PFSK-1 (cell line): ENCODE results near the gene CCDC181.

Experiments used
- FOXP2 ChIP-seq: optimal IDR thresholded peaks from 2 replicates; pipeline ENCODE3; 2011; ENCODE audit warnings: borderline replicate concordance, control low read depth, inconsistent platforms; ENCODE audit not compliant: insufficient read depth; ENCODE audit errors: extremely low read length, extremely low read depth
- POLR2AphosphoS5 ChIP-seq: IDR thresholded peaks from 2 replicates; pipeline ENCODE4 v1.6.1; 2012; ENCODE audit warnings: low read depth, mild to moderate bottlenecking, control low read depth, low read length, moderate library complexity
- REST ChIP-seq, 2 experiments: IDR thresholded peaks; 2 replicates each; pipeline versions ENCODE4 v1.6.1 to v1.8.0; 2011 to 2012; ENCODE audit warnings: low read depth in 2 of 2, low read length in 2 of 2, control low read depth in 1 of 2, inconsistent platforms in 1 of 2, mild to moderate bottlenecking in 1 of 2, moderate library complexity in 1 of 2; ENCODE audit not compliant: insufficient read depth in 1 of 2
- SIN3A ChIP-seq: IDR thresholded peaks from 2 replicates; pipeline ENCODE4 v1.6.1; 2012; ENCODE audit warnings: mild to moderate bottlenecking, low read length, moderate library complexity, borderline replicate concordance; ENCODE audit not compliant: insufficient read depth
- TAF1 ChIP-seq: IDR thresholded peaks from 2 replicates; pipeline ENCODE4 v1.6.1; 2012; ENCODE audit warnings: low read length, control low read depth, borderline replicate concordance; ENCODE audit not compliant: insufficient read depth

CCDC181 gene

GRCh38 chr1:169348383-169349036 is 78.8 kb downstream of the CCDC181 start:
- TF ChIP-seq REST (IDR thresholded peaks at IDR 0.05; ENCODE audit: insufficient read depth in 1 of 2, low read depth in 2 of 2, low read length in 2 of 2) (no peak), FOXP2 (no peak), TAF1 (no peak), SIN3A (no peak), POLR2AphosphoS5 (no peak)

GRCh38 chr1:169347688-169348382 is 79.4 kb downstream of the CCDC181 start:
- TF ChIP-seq SIN3A (no peak), POLR2AphosphoS5 (no peak), FOXP2 (no peak), TAF1 (no peak)

- no peak for TF ChIP-seq FOXP2
- no peak for TF ChIP-seq POLR2AphosphoS5
- no peak for TF ChIP-seq SIN3A
- no peak for TF ChIP-seq TAF1
- TF ChIP-seq REST (IDR thresholded peaks at IDR 0.05; ENCODE audit: insufficient read depth in 1 of 2, low read depth in 2 of 2, low read length in 2 of 2), result no peak
Observed at GRCh38 chr1:169346036-169346589, 81.2 kb downstream of the CCDC181 start.

GRCh38 chr1:169345511-169345910 is 81.8 kb downstream of the CCDC181 start:
- TF ChIP-seq POLR2AphosphoS5 (no peak), REST (IDR thresholded peaks at IDR 0.05; ENCODE audit: insufficient read depth in 1 of 2, low read depth in 2 of 2, low read length in 2 of 2) (no peak), FOXP2 (no peak)
